H1 (cell line): ENCODE results near the gene UBA5. TPM values are rescaled to one million over a fixed set of nuclear protein-coding genes. Genes with fewer than 3 reads are reported as not detected.
"Not testable (repeated sequence)": the region's sequence is repeated elsewhere in the genome, so short reads cannot be mapped to it uniquely, and the experiment has no call there.

ENCODE experiments used
- CTCF ChIA-PET: fragments of 300-600 bp; sonication (Branson Sonifier 250); formaldehyde crosslinking; loops from one replicate; lab custom pipeline; 2021; ENCODE audit not compliant: partially characterized antibody; lab: Charles Lee
- POLR2A ChIA-PET: fragments of 300-600 bp; sonication (Branson Sonifier 250); formaldehyde crosslinking; loops from one replicate; lab custom pipeline; 2021; ENCODE audit warnings: inconsistent platforms; ENCODE audit not compliant: partially characterized antibody; lab: Charles Lee
- DNase-seq, 2 experiments: peaks; one replicate each; pipeline versions ENCODE4 v3.0.0 to v3.0.0-alpha.2; 2010 to 2022; ENCODE audit warnings: low spot score in 2 of 2, low read depth in 1 of 2, mixed read lengths in 1 of 2
- FAIRE-seq: peaks from 2 replicates; lab custom pipeline; 2011; peaks lifted over from hg19 to GRCh38; lab: Jason Lieb, UNC
- H2AFZ ChIP-seq: 2 replicates; pipeline ENCODE4 v1.8.1; 2012; ENCODE audit warnings: low read length, inconsistent platforms
- H2AK5ac ChIP-seq: 2 replicates; pipeline ENCODE4 v1.6.1; 2013; ENCODE audit warnings: low read depth, low read length
- H2BK120ac ChIP-seq: replicated peaks from 2 replicates; pipeline ENCODE3; 2013; ENCODE audit warnings: low read depth, low read length, inconsistent platforms
- H2BK12ac ChIP-seq: 2 replicates; pipeline ENCODE4 v1.6.1; 2013; ENCODE audit warnings: low read depth, low read length
- H2BK15ac ChIP-seq: 2 replicates; pipeline ENCODE4 v1.6.1; 2013; ENCODE audit warnings: low read length
- H2BK20ac ChIP-seq: 2 replicates; pipeline ENCODE4 v1.6.1; 2013; ENCODE audit warnings: low read length
- H2BK5ac ChIP-seq: 2 replicates; pipeline ENCODE4 v1.6.1; 2013; ENCODE audit warnings: low read depth, low read length
- H3K14ac ChIP-seq: 2 replicates; pipeline ENCODE4 v1.6.1; 2013; ENCODE audit warnings: inconsistent platforms; ENCODE audit not compliant: insufficient read length
- H3K18ac ChIP-seq: 2 replicates; pipeline ENCODE4 v1.6.1; 2013; ENCODE audit warnings: low read length; ENCODE audit errors: extremely low read depth
- H3K23ac ChIP-seq: 2 replicates; pipeline ENCODE4 v1.6.1; 2013; ENCODE audit warnings: inconsistent platforms; ENCODE audit not compliant: insufficient read length
- H3K23me2 ChIP-seq: 2 replicates; pipeline ENCODE4 v1.6.1; 2013; ENCODE audit warnings: low read depth, low read length
- H3K27ac ChIP-seq: 2 replicates; pipeline ENCODE4 v1.6.1; 2011; ENCODE audit warnings: low read depth, low read length, inconsistent platforms
- H3K27me3 ChIP-seq, 4 experiments: replicated peaks in 1 of 4; 1 replicate in 1 of 4; 2 replicates in 3 of 4; pipeline versions ENCODE4 v1.6.1 to v1.8.1; 2011 to 2013; ENCODE audit warnings: low read length in 3 of 4, mild to moderate bottlenecking in 3 of 4, inconsistent platforms in 2 of 4, mixed read lengths in 2 of 4, moderate library complexity in 1 of 4; ENCODE audit not compliant: control insufficient read depth in 3 of 4, insufficient read depth in 3 of 4; ENCODE audit errors: extremely low read depth in 1 of 4
- H3K36me3 ChIP-seq, 4 experiments: 2 replicates each; pipeline versions ENCODE4 v1.6.1 to v1.8.1; 2011 to 2013; ENCODE audit warnings: mild to moderate bottlenecking in 4 of 4, low read length in 3 of 4, moderate library complexity in 2 of 4, control low read depth in 1 of 4, inconsistent platforms in 1 of 4; ENCODE audit not compliant: insufficient read depth in 4 of 4, control insufficient read depth in 2 of 4
- H3K4ac ChIP-seq: replicated peaks from 2 replicates; pipeline ENCODE3; 2013; ENCODE audit warnings: low read length, low read depth, mixed read lengths, inconsistent platforms; ENCODE audit not compliant: insufficient read length
- H3K4me1 ChIP-seq, 4 experiments: replicated peaks in 1 of 4; 1 replicate in 1 of 4; 2 replicates in 3 of 4; pipeline versions ENCODE4 v1.6.1 to v1.8.1; 2011 to 2013; ENCODE audit warnings: low read length in 3 of 4, inconsistent platforms in 2 of 4, mixed read lengths in 1 of 4; ENCODE audit not compliant: insufficient read depth in 4 of 4, control insufficient read depth in 3 of 4
- H3K4me2 ChIP-seq, 2 experiments: 2 replicates each; pipeline versions ENCODE4 v1.6.1 to v1.8.1; 2011 to 2013; ENCODE audit warnings: low read depth in 2 of 2, low read length in 2 of 2, control low read depth in 1 of 2, inconsistent platforms in 1 of 2, mild to moderate bottlenecking in 1 of 2; ENCODE audit not compliant: insufficient read depth in 1 of 2
- H3K4me3 ChIP-seq, 4 experiments: fragments of 200-600, 300-600 bp in 1 of 4; sonication (generic), shearing (Covaris generic), sonication (Bioruptor Twin) in 1 of 4; 2 replicates each; pipeline versions ENCODE4 v1.5.1 to v1.8.1; 2011 to 2016; ENCODE audit warnings: low read length in 4 of 4, low read depth in 3 of 4, control low read depth in 2 of 4, inconsistent platforms in 2 of 4, mild to moderate bottlenecking in 2 of 4, mixed read lengths in 1 of 4, moderate library complexity in 1 of 4; ENCODE audit not compliant: insufficient read depth in 2 of 4; ENCODE audit errors: extremely low read depth in 1 of 4
- H3K56ac ChIP-seq: replicated peaks from 2 replicates; pipeline ENCODE3; 2013; ENCODE audit warnings: low read depth, mild to moderate bottlenecking, mixed read lengths, low read length, inconsistent platforms; ENCODE audit not compliant: insufficient read length
- H3K79me1 ChIP-seq: 2 replicates; pipeline ENCODE4 v1.6.1; 2013; ENCODE audit warnings: low read depth, low read length, control low read depth
- H3K79me2 ChIP-seq, 2 experiments: 2 replicates each; pipeline versions ENCODE4 v1.6.1 to v1.8.1; 2012 to 2013; ENCODE audit warnings: low read length in 2 of 2, mild to moderate bottlenecking in 2 of 2, inconsistent platforms in 1 of 2; ENCODE audit not compliant: insufficient read depth in 2 of 2, control insufficient read depth in 1 of 2
- H3K9ac ChIP-seq, 4 experiments: replicated peaks in 1 of 4; 1 replicate in 1 of 4; 2 replicates in 3 of 4; pipeline versions ENCODE4 v1.6.1 to v1.8.1; 2011 to 2013; ENCODE audit warnings: low read depth in 3 of 4, low read length in 3 of 4, control low read depth in 2 of 4, mild to moderate bottlenecking in 2 of 4, moderate library complexity in 2 of 4, inconsistent platforms in 1 of 4; ENCODE audit errors: extremely low read depth in 1 of 4
- H3K9me3 ChIP-seq, 2 experiments: 2 replicates each; pipeline versions ENCODE4 v1.6.1 to v1.8.1; 2012 to 2013; ENCODE audit warnings: mild to moderate bottlenecking in 2 of 2, moderate library complexity in 2 of 2, control low read depth in 1 of 2, inconsistent platforms in 1 of 2, low read depth in 1 of 2, low read length in 1 of 2, mixed read lengths in 1 of 2; ENCODE audit not compliant: insufficient read depth in 2 of 2
- H4K20me1 ChIP-seq, 2 experiments: replicated peaks in 1 of 2; 2 replicates each; pipeline versions ENCODE3 to v1.8.1; 2011 to 2013; ENCODE audit warnings: inconsistent platforms in 2 of 2, low read length in 2 of 2, mild to moderate bottlenecking in 1 of 2; ENCODE audit not compliant: insufficient read depth in 2 of 2, control insufficient read depth in 1 of 2
- H4K5ac ChIP-seq: 2 replicates; pipeline ENCODE4 v1.6.1; 2013; ENCODE audit warnings: low read length, low read depth, mixed read lengths, inconsistent platforms; ENCODE audit not compliant: insufficient read length
- H4K8ac ChIP-seq: 2 replicates; pipeline ENCODE4 v1.8.0; 2013; ENCODE audit warnings: mild to moderate bottlenecking, moderate library complexity, low read length, inconsistent platforms; ENCODE audit not compliant: insufficient read depth; ENCODE audit errors: extremely low read depth
- H4K91ac ChIP-seq: replicated peaks from 2 replicates; pipeline ENCODE3; 2013; ENCODE audit warnings: low read length, mixed read lengths, inconsistent platforms; ENCODE audit not compliant: insufficient read length
- WGBS, 2 experiments: shearing (Covaris generic) in 1 of 2; methylation state at CpG; one replicate each; pipeline versions ENCODE4 v1.1.6 to v1.1.7; 2013 to 2015; ENCODE audit warnings: low lambda C conversion rate in 2 of 2, mixed read lengths in 2 of 2, inconsistent platforms in 1 of 2, low coverage in 1 of 2, missing lambda C conversion rate in 1 of 2; ENCODE audit not compliant: insufficient replicate concordance in 2 of 2, insufficient coverage in 1 of 2, insufficient read length in 1 of 2; ENCODE audit errors: extremely low coverage in 1 of 2, missing lambda C conversion rate in 1 of 2; 5-methylcytosine and 5-hydroxymethylcytosine counted together
- polyA plus RNA-seq, 7 experiments: library from polyadenylated mRNA; depleted of rRNA in 3 of 7; stranded (reverse) in 5 of 7; unstranded in 2 of 7; fragments of >200 nt in 5 of 7; fragments of 200-250 nt in 2 of 7; gene quantifications; 1 replicate in 5 of 7; 2 replicates in 1 of 7; 4 replicates in 1 of 7; pipeline versions ENCODE4 v1.2.1 to v1.2.3, GENCODE V29; 2011 to 2013; ENCODE audit warnings: missing spikeins in 2 of 7, mixed read lengths in 2 of 7
- total RNA-seq: library from RNA; stranded (reverse); fragmentation: NEBNext Ultra II Directional; extraction: Animal tissue kit (Norgen Biotek cat#: 25700); gene quantifications from 2 replicates; pipeline ENCODE4 v1.2.1, GENCODE V29; 2021

The UBA5 gene
- total and polyA plus RNA-seq, 2 of the 8 experiments (the other 6 are each of a cell fraction or from before 2014, with no cell fraction given) = 11.0 to 28.0 TPM

DNA sequence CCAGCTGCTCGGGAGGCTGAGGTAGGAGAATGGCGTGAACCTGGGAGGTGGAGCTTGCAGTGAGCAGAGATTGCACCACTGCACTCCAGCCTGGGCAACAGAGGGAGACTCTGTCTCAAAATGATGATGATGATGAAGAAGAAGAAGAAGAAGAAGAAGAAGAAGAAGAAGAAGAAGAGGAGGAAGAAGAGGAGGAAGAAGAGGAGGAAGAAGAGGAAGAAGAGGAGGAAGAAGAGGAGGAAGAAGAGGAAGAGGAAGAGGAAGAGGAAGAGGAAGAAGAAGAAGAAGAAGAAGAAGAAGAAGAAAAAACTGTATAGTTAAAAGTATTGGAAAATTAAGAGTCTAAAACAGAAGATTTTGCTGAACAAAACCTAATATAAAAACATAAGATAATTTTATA, 18.7 kb upstream of the UBA5 start:
- H3K4ac ChIP-seq, H4K20me1 ChIP-seq, H2BK12ac ChIP-seq, H3K27me3 ChIP-seq, H2AFZ ChIP-seq, H4K91ac ChIP-seq, H3K4me2 ChIP-seq, H3K14ac ChIP-seq, H4K8ac ChIP-seq, H3K18ac ChIP-seq, H4K5ac ChIP-seq, H2BK5ac ChIP-seq, DNase-seq, H2AK5ac ChIP-seq, H2BK120ac ChIP-seq, H3K79me1 ChIP-seq, H3K9ac ChIP-seq, FAIRE-seq, H3K4me1 ChIP-seq, H3K36me3 ChIP-seq, H3K27ac ChIP-seq, POLR2A ChIA-PET, H3K23me2 ChIP-seq, H3K9me3 ChIP-seq, H2BK20ac ChIP-seq, H2BK15ac ChIP-seq, H3K79me2 ChIP-seq, H3K23ac ChIP-seq, H3K56ac ChIP-seq, H3K4me3 ChIP-seq: not testable (repeated sequence)
- CTCF ChIA-PET = interaction anchor here (0.7 to 6.7 kb wide), 17 partner anchors 10 to 155 kb away, joined by 3 to 163 read pairs (median 4); no protein-coding TSS in a partner anchor
- 100% methylated on average over 2 of the region's 2 CpGs; no CpG with 5 or more reads in 1 of the 2 experiments for WGBS, 2 experiments
